ENCODE data around the gene ZNF598. TPM values are rescaled to one million over a fixed set of nuclear protein-coding genes. Genes with fewer than 3 reads are reported as not detected.

ZNF598 gene
- polyA plus RNA-seq, 1 donor from 2014 or later = 22.1 TPM

DNA sequence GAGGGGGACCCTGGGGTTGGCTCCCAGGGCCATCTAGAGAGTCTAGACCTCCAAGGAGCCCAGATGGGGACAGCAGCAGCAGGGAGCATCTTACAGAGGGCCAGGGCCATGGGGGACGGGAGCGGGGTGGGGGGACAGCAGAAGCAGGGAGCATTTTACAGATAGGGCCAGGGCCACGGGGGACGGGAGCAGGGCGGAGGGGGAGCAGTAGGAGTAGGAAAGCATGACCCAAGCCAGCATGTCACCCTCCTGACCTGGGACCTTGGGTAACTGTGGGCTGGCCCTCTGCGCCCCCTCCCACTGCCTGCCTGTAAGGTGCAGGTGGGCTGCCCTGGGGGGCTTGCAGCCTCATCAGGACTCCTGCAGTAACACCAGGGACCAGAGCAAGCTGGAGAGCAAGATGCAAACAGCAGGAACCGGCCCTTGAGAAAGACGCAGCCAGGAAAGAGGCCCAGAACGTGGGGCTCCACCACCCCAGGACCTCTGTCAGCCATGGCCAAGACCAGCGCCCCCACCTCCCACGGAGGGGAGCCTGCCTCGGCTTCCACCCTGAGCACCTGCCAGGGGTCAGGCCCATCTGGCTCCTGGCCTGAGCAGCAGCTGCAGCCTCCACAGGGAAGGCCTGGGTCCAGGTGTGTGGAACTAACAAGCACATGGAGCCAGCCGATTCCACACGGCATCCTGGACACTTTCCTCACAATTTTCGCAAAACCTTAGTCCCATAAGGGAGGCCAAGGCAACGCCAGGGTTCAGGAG, 2.4 kb downstream of the ZNF598 start:
- no peak overlapping the region for H3K27ac ChIP-seq (ENCODE audit: low read length)
- peaks cover 5% of the 10 kb centered on the region for H4K20me1 ChIP-seq (ENCODE audit: insufficient read depth)
- peak overlapping the region; percentile 75 for H3K9ac ChIP-seq (ENCODE audit: low read length)
- peaks cover 46% of the 10 kb centered on the region for H3K79me2 ChIP-seq (replicated peaks; ENCODE audit: insufficient read depth, low read length)
- no peak overlapping the region for H3K4me2 ChIP-seq (ENCODE audit: low read length)
- no peaks in the 10 kb centered on the region for H3F3A ChIP-seq (ENCODE audit: insufficient read depth, low read length, poor library complexity, severe bottlenecking)
- no peak for TF ChIP-seq TAF1 (IDR thresholded peaks at IDR 0.05; ENCODE audit: low read depth)
- no peak for TF ChIP-seq EZH2 (IDR thresholded peaks at IDR 0.05; ENCODE audit: borderline replicate concordance, insufficient read depth, low read length, poor library complexity, severe bottlenecking)
- H3K36me3 ChIP-seq (ENCODE audit: insufficient read depth, low read length) = no peaks in the 10 kb centered on the region
- peak overlapping the region; percentile 87 for H3K4me3 ChIP-seq (ENCODE audit: low read length)
- H3K9me2 ChIP-seq (ENCODE audit: insufficient read depth, low read length) = no peaks in the 10 kb centered on the region
- no peaks in the 10 kb centered on the region for H3K27me3 ChIP-seq (ENCODE audit: insufficient read depth, low read depth, low read length)
- no peaks in the 10 kb centered on the region for H3K9me3 ChIP-seq (ENCODE audit: low read length)
- no peak overlapping the region for H2AFZ ChIP-seq (ENCODE audit: low read depth, low read length)

DNA sequence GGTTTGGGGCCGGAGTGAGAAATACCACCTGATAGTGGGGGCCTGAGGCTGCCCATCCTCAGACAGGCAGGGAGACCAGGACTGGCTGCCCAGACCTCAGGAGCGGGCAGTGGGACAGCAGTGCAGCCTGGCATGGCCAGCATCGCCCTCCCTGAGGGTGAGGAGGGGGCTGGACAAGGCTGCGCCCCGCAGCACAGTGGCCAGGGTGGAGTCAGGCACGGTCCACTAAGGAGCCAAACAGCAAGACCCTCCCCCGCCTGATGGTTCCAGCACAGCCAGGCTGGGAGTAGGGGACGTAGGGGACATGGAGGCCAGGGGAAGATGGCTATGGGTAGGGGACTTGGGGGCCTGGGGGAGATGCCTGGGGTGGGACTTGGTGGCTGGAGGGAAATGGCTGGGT, 3.3 kb downstream of the ZNF598 start:
- Histone ChIP-seq H3K27ac (ENCODE audit: low read length) (no peak overlapping the region), H3K27me3 (ENCODE audit: insufficient read depth, low read depth, low read length) (no peaks in the 10 kb centered on the region), H3K36me3 (ENCODE audit: insufficient read depth, low read length) (no peaks in the 10 kb centered on the region), H4K20me1 (ENCODE audit: insufficient read depth) (peaks cover 5% of the 10 kb centered on the region), H3K79me2 (replicated peaks; ENCODE audit: insufficient read depth, low read length) (peaks cover 46% of the 10 kb centered on the region), H3K4me2 (ENCODE audit: low read length) (no peak overlapping the region), H3K9me2 (ENCODE audit: insufficient read depth, low read length) (no peaks in the 10 kb centered on the region), H3K9ac (ENCODE audit: low read length) (no peak overlapping the region), H2AFZ (ENCODE audit: low read depth, low read length) (no peak overlapping the region), H3F3A (ENCODE audit: insufficient read depth, low read length, poor library complexity, severe bottlenecking) (no peaks in the 10 kb centered on the region), H3K9me3 (ENCODE audit: low read length) (no peaks in the 10 kb centered on the region), H3K4me3 (ENCODE audit: low read length) (no peak overlapping the region)
- TF ChIP-seq EZH2 (IDR thresholded peaks at IDR 0.05; ENCODE audit: borderline replicate concordance, insufficient read depth, low read length, poor library complexity, severe bottlenecking) (no peak), TAF1 (IDR thresholded peaks at IDR 0.05; ENCODE audit: low read depth) (no peak), POLR2AphosphoS5 (IDR thresholded peaks at IDR 0.05) (no peak), EP300 (conservative IDR thresholded peaks at IDR 0.05; ENCODE audit: poor library complexity, severe bottlenecking) (no peak), MXI1 (conservative IDR thresholded peaks at IDR 0.05; ENCODE audit: poor library complexity, severe bottlenecking) (no peak), SMC3 (conservative IDR thresholded peaks at IDR 0.05; ENCODE audit: poor library complexity) (no peak), RAD21 (conservative IDR thresholded peaks at IDR 0.05) (no peak)
- TF ChIP-seq, protein P1, sequence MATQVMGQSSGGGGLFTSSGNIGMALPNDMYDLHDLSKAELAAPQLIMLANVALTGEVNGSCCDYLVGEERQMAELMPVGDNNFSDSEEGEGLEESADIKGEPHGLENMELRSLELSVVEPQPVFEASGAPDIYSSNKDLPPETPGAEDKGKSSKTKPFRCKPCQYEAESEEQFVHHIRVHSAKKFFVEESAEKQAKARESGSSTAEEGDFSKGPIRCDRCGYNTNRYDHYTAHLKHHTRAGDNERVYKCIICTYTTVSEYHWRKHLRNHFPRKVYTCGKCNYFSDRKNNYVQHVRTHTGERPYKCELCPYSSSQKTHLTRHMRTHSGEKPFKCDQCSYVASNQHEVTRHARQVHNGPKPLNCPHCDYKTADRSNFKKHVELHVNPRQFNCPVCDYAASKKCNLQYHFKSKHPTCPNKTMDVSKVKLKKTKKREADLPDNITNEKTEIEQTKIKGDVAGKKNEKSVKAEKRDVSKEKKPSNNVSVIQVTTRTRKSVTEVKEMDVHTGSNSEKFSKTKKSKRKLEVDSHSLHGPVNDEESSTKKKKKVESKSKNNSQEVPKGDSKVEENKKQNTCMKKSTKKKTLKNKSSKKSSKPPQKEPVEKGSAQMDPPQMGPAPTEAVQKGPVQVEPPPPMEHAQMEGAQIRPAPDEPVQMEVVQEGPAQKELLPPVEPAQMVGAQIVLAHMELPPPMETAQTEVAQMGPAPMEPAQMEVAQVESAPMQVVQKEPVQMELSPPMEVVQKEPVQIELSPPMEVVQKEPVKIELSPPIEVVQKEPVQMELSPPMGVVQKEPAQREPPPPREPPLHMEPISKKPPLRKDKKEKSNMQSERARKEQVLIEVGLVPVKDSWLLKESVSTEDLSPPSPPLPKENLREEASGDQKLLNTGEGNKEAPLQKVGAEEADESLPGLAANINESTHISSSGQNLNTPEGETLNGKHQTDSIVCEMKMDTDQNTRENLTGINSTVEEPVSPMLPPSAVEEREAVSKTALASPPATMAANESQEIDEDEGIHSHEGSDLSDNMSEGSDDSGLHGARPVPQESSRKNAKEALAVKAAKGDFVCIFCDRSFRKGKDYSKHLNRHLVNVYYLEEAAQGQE (IDR thresholded peaks at IDR 0.05; ENCODE audit: borderline replicate concordance) = no peak
- TF ChIP-seq, protein P2, sequence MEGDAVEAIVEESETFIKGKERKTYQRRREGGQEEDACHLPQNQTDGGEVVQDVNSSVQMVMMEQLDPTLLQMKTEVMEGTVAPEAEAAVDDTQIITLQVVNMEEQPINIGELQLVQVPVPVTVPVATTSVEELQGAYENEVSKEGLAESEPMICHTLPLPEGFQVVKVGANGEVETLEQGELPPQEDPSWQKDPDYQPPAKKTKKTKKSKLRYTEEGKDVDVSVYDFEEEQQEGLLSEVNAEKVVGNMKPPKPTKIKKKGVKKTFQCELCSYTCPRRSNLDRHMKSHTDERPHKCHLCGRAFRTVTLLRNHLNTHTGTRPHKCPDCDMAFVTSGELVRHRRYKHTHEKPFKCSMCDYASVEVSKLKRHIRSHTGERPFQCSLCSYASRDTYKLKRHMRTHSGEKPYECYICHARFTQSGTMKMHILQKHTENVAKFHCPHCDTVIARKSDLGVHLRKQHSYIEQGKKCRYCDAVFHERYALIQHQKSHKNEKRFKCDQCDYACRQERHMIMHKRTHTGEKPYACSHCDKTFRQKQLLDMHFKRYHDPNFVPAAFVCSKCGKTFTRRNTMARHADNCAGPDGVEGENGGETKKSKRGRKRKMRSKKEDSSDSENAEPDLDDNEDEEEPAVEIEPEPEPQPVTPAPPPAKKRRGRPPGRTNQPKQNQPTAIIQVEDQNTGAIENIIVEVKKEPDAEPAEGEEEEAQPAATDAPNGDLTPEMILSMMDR (IDR thresholded peaks at IDR 0.05; ENCODE audit: poor library complexity, severe bottlenecking) = no peak
